Esophagus squamous epithelium (tissue), 4 donors: ENCODE data around the gene SHISA6.

ENCODE experiments used
- CTCF ChIP-seq, 6 experiments: fragments of 450-650 bp in 4 of 6; fragments of 200-600 bp in 2 of 6; sonication (generic) in 2 of 6; IDR thresholded peaks; one replicate each; pipeline ENCODE4 v1.5.1; 2016 to 2019; ENCODE audit warnings: antibody characterized with exemption in 6 of 6, mild to moderate bottlenecking in 4 of 6, moderate library complexity in 4 of 6
- POLR2A ChIP-seq, 4 donors: fragments of 450-650 bp; IDR thresholded peaks; one replicate each; pipeline ENCODE4 v1.6.1; 2017; ENCODE audit warnings: antibody characterized with exemption in 4 of 4, mild to moderate bottlenecking in 4 of 4, moderate library complexity in 3 of 4

DNA sequence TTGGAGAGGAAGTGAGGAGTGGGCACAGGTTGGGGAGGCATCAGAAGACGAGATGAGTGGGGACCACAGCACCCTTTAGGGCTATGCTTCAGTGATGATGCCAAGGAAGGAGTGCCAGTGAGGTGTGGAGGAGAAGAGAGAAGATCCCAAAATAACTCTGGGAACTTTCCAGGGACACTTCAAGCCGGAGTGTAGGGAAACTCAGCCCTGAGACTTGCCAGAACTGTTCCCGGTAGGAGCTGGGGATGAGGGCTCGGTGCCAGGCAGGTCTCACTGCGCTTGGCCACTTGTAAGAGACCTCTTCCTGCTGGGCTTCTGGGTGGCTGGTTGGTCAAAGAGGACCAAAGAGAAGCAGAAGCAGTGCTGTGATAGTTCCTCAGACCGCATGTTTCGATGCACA is 63.6 kb downstream of the SHISA6 start:
- TF ChIP-seq CTCF (IDR thresholded peaks at IDR 0.05): no peak
- TF ChIP-seq POLR2A (IDR thresholded peaks at IDR 0.05): no peak
